LNCaP clone FGC (cell line): Measurements from ENCODE around the gene CTPS1.

Source experiments
- DNase-seq: peaks from one replicate; pipeline ENCODE4 v3.0.0-alpha.2; 2011; ENCODE audit warnings: low read depth
- H3K4me3 ChIP-seq: 2 replicates; pipeline ENCODE4 v1.5.1; 2011; ENCODE audit warnings: mild to moderate bottlenecking, low read depth, low read length, control low read depth
- CTCF ChIP-seq: IDR thresholded peaks from 2 replicates; pipeline ENCODE4 v1.5.1; 2012; ENCODE audit warnings: mild to moderate bottlenecking; ENCODE audit not compliant: control insufficient read depth, insufficient read depth; ENCODE audit errors: extremely low read depth

The CTPS1 gene

GRCh38 chr1:40984066-40984465 lies 4.6 kb downstream of the CTPS1 start:
- no peak for TF ChIP-seq CTCF
- DNase-seq = no peak
- H3K4me3 ChIP-seq = no peak overlapping the region

GRCh38 chr1:40984531-40984930 lies 5.0 kb downstream of the CTPS1 start:
- no peak for DNase-seq
- no peak for TF ChIP-seq CTCF
- no peak overlapping the region for H3K4me3 ChIP-seq

- H3K4me3 ChIP-seq = no peak overlapping the region
- no peak for TF ChIP-seq CTCF
- DNase-seq = no peak
These were observed 5.7 kb downstream of the CTPS1 start for GRCh38 chr1:40985161-40985560.

- H3K4me3 ChIP-seq = no peak overlapping the region
- no peak for TF ChIP-seq CTCF
- no peak for DNase-seq
These were observed 6.4 kb downstream of the CTPS1 start for GRCh38 chr1:40985875-40986274.

- no peak overlapping the region for H3K4me3 ChIP-seq
- no peak for TF ChIP-seq CTCF
- DNase-seq = no peak
These were observed 6.9 kb downstream of the CTPS1 start for GRCh38 chr1:40986328-40986783.

GRCh38 chr1:40986956-40987355 lies 7.5 kb downstream of the CTPS1 start:
- no peak overlapping the region for H3K4me3 ChIP-seq
- no peak for DNase-seq
- no peak for TF ChIP-seq CTCF

GRCh38 chr1:40987439-40988276 lies 8.2 kb downstream of the CTPS1 start:
- H3K4me3 ChIP-seq = no peak overlapping the region
- no peak for DNase-seq
- no peak for TF ChIP-seq CTCF
